ENCODE data around the gene CTNNBIP1.
"Not testable (repeated sequence)": the region's sequence is repeated elsewhere in the genome, so short reads cannot be mapped to it uniquely, and the experiment has no call there.

Gene CTNNBIP1

DNA sequence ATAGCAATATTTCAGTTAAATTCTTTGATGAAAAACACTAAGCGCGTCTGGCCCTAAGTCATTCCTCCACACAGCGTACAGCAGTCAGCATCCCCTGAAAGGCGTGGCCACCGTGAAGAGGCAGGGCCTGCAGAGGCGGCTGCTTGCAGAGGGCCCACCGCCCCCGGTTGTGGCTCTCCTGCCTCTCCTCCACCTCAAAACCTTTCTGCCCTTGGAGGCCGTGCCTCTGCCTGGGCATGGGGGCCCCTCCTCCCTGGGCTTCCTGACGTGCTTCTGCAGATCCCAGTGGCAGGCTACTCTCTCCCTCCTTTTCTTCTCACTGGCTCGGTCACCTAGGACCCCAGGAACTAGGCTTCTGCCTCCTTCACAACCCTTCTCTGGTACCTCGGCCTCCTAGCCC lies 102.5 kb downstream of the CTNNBIP1 start:
- no peak overlapping the region for H3K23ac ChIP-seq (ENCODE audit: low read length in 2 of 2)
- 83% methylated on average over 12 of the region's 12 CpGs for WGBS
- H3K4me2 ChIP-seq (ENCODE audit: low read length, poor library complexity, severe bottlenecking) = no peak overlapping the region
- H2BK15ac ChIP-seq (ENCODE audit: low read depth, poor library complexity, severe bottlenecking) = no peak overlapping the region
- no peak overlapping the region for H2AK5ac ChIP-seq (ENCODE audit: low read length, severe bottlenecking)
- DNase-seq = no peak
- H4K8ac ChIP-seq (ENCODE audit: low read length) = no peak overlapping the region
- no peak overlapping the region for H2BK5ac ChIP-seq (ENCODE audit: low read depth, low read length, poor library complexity, severe bottlenecking)
- peaks cover 0 to 7% of the 10 kb centered on the region in 2 experiments for H3K36me3 ChIP-seq (ENCODE audit: control insufficient read depth in 1 of 2, insufficient read depth in 2 of 2, low read depth in 1 of 2, low read length in 2 of 2)
- peak overlapping the region in 1 of 2 experiments; percentile 29 for H3K14ac ChIP-seq (ENCODE audit: low read length in 2 of 2)
- H3K4ac ChIP-seq (ENCODE audit: low read depth in 1 of 2, low read length in 2 of 2) = no peak overlapping the region
- H3K9me3 ChIP-seq (ENCODE audit: control insufficient read depth, low read length) = no peaks in the 10 kb centered on the region
- no peak overlapping the region for H2BK12ac ChIP-seq (ENCODE audit: low read length in 2 of 2)
- no peaks in the 10 kb centered on the region for H3K27me3 ChIP-seq (ENCODE audit: control insufficient read depth in 1 of 2, insufficient read depth in 1 of 2, low read length in 2 of 2)
- no peak overlapping the region for H3K18ac ChIP-seq (ENCODE audit: low read depth in 1 of 2, low read length in 2 of 2)
- H3K4me3 ChIP-seq (ENCODE audit: insufficient read depth in 1 of 2, low read depth in 1 of 2, low read length in 2 of 2) = no peak overlapping the region
- H3K4me1 ChIP-seq (ENCODE audit: control insufficient read depth, insufficient read depth, low read depth, low read length) = peaks cover 26% of the 10 kb centered on the region
- no peak overlapping the region for H3K9ac ChIP-seq (ENCODE audit: low read length)
- no peak overlapping the region for H3K27ac ChIP-seq (ENCODE audit: low read length, poor library complexity, severe bottlenecking)
- no peak overlapping the region for H4K91ac ChIP-seq (ENCODE audit: low read length)
- H2BK120ac ChIP-seq (ENCODE audit: low read depth, low read length) = no peak overlapping the region
- H2AFZ ChIP-seq (ENCODE audit: low read depth, low read length) = no peak overlapping the region
- H3K79me1 ChIP-seq (replicated peaks; ENCODE audit: low read length, poor library complexity, severe bottlenecking) = peaks cover 16% of the 10 kb centered on the region

DNA sequence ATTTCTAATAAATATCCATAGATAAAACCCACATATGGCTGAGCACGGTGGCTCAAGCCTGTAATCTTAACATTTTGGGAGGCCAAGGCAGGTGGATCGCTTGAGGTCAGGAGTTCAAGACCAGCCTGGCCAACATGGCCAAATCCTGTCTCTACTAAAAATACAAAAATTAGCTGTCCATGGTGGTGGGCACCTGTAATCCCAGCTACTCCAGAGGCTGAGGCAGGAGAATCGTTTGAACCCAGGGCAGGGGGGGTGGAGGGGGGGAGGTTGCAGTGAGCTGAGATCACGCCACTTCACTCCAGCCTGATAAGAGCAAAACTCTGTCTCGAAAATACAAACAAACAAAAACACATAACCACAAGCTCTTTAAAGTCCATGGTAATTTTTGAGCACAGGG lies 104.1 kb downstream of the CTNNBIP1 start:
- not testable (repeated sequence) for H3K23ac ChIP-seq (ENCODE audit: low read length in 2 of 2); H3K27ac ChIP-seq (ENCODE audit: low read length, poor library complexity, severe bottlenecking); H3K18ac ChIP-seq (ENCODE audit: low read depth in 1 of 2, low read length in 2 of 2); H2BK5ac ChIP-seq (ENCODE audit: low read depth, low read length, poor library complexity, severe bottlenecking); H3K4ac ChIP-seq (ENCODE audit: low read depth in 1 of 2, low read length in 2 of 2); H2AK5ac ChIP-seq (ENCODE audit: low read length, severe bottlenecking); H3K9me3 ChIP-seq (ENCODE audit: control insufficient read depth, low read length); H3K36me3 ChIP-seq (ENCODE audit: control insufficient read depth in 1 of 2, insufficient read depth in 2 of 2, low read depth in 1 of 2, low read length in 2 of 2); DNase-seq; H2BK15ac ChIP-seq (ENCODE audit: low read depth, poor library complexity, severe bottlenecking); H3K27me3 ChIP-seq (ENCODE audit: control insufficient read depth in 1 of 2, insufficient read depth in 1 of 2, low read length in 2 of 2); H3K4me2 ChIP-seq (ENCODE audit: low read length, poor library complexity, severe bottlenecking); H4K8ac ChIP-seq (ENCODE audit: low read length); H3K4me3 ChIP-seq (ENCODE audit: insufficient read depth in 1 of 2, low read depth in 1 of 2, low read length in 2 of 2); H3K14ac ChIP-seq (ENCODE audit: low read length in 2 of 2); H2BK12ac ChIP-seq (ENCODE audit: low read length in 2 of 2); H2AFZ ChIP-seq (ENCODE audit: low read depth, low read length); H4K91ac ChIP-seq (ENCODE audit: low read length); H2BK120ac ChIP-seq (ENCODE audit: low read depth, low read length); H3K9ac ChIP-seq (ENCODE audit: low read length)
- WGBS = 75% methylated on average over 4 of the region's 5 CpGs
- peaks cover 26% of the 10 kb centered on the region for H3K4me1 ChIP-seq (ENCODE audit: control insufficient read depth, insufficient read depth, low read depth, low read length)
- peaks cover 14% of the 10 kb centered on the region for H3K79me1 ChIP-seq (replicated peaks; ENCODE audit: low read length, poor library complexity, severe bottlenecking)

DNA sequence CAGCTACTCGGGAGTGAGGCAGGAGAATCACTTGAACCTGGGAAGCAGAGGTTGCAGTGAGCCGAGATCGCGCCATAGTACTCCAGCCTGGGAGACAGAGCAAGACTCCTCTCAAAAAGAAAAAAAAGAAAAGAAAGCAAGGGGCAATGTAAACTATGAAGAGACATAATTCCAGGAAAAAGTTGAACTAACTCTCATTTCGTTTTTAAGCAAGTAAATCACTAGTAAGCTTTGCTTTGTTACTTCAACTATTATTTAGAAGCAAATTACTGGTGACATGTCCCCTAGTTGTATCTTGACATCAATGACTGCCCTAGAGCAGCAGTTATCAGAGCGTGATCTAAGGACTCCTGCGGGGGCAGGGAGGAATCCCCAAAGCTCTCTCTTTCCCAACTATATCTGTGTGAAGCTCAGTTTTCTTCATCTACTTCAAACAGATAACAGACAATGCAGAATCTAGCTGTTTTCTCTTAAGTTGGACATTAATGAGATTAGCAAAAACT lies 105.0 kb downstream of the CTNNBIP1 start:
- no peak overlapping the region for H4K8ac ChIP-seq (ENCODE audit: low read length)
- H3K9ac ChIP-seq (ENCODE audit: low read length) = no peak overlapping the region
- H3K4me2 ChIP-seq (ENCODE audit: low read length, poor library complexity, severe bottlenecking) = no peak overlapping the region
- no peak overlapping the region for H3K14ac ChIP-seq (ENCODE audit: low read length in 2 of 2)
- 73% methylated on average over 7 of the region's 7 CpGs for WGBS
- H3K27me3 ChIP-seq (ENCODE audit: control insufficient read depth in 1 of 2, insufficient read depth in 1 of 2, low read length in 2 of 2) = no peaks in the 10 kb centered on the region
- peaks cover 0 to 7% of the 10 kb centered on the region in 2 experiments for H3K36me3 ChIP-seq (ENCODE audit: control insufficient read depth in 1 of 2, insufficient read depth in 2 of 2, low read depth in 1 of 2, low read length in 2 of 2)
- no peak overlapping the region for H3K4me3 ChIP-seq (ENCODE audit: insufficient read depth in 1 of 2, low read depth in 1 of 2, low read length in 2 of 2)
- H2AK5ac ChIP-seq (ENCODE audit: low read length, severe bottlenecking) = no peak overlapping the region
- H3K23ac ChIP-seq (ENCODE audit: low read length in 2 of 2) = no peak overlapping the region
- no peak overlapping the region for H3K18ac ChIP-seq (ENCODE audit: low read depth in 1 of 2, low read length in 2 of 2)
- no peak overlapping the region for H2BK120ac ChIP-seq (ENCODE audit: low read depth, low read length)
- no peak overlapping the region for H2BK15ac ChIP-seq (ENCODE audit: low read depth, poor library complexity, severe bottlenecking)
- DNase-seq = no peak
- no peak overlapping the region for H3K4ac ChIP-seq (ENCODE audit: low read depth in 1 of 2, low read length in 2 of 2)
- H4K91ac ChIP-seq (ENCODE audit: low read length) = no peak overlapping the region
- no peak overlapping the region for H2BK12ac ChIP-seq (ENCODE audit: low read length in 2 of 2)
- H2AFZ ChIP-seq (ENCODE audit: low read depth, low read length) = no peak overlapping the region
- no peak overlapping the region for H3K27ac ChIP-seq (ENCODE audit: low read length, poor library complexity, severe bottlenecking)
- H3K4me1 ChIP-seq (ENCODE audit: control insufficient read depth, insufficient read depth, low read depth, low read length) = peaks cover 26% of the 10 kb centered on the region
- peaks cover 14% of the 10 kb centered on the region for H3K79me1 ChIP-seq (replicated peaks; ENCODE audit: low read length, poor library complexity, severe bottlenecking)
- H3K9me3 ChIP-seq (ENCODE audit: control insufficient read depth, low read length) = no peaks in the 10 kb centered on the region
- H2BK5ac ChIP-seq (ENCODE audit: low read depth, low read length, poor library complexity, severe bottlenecking) = no peak overlapping the region

DNA sequence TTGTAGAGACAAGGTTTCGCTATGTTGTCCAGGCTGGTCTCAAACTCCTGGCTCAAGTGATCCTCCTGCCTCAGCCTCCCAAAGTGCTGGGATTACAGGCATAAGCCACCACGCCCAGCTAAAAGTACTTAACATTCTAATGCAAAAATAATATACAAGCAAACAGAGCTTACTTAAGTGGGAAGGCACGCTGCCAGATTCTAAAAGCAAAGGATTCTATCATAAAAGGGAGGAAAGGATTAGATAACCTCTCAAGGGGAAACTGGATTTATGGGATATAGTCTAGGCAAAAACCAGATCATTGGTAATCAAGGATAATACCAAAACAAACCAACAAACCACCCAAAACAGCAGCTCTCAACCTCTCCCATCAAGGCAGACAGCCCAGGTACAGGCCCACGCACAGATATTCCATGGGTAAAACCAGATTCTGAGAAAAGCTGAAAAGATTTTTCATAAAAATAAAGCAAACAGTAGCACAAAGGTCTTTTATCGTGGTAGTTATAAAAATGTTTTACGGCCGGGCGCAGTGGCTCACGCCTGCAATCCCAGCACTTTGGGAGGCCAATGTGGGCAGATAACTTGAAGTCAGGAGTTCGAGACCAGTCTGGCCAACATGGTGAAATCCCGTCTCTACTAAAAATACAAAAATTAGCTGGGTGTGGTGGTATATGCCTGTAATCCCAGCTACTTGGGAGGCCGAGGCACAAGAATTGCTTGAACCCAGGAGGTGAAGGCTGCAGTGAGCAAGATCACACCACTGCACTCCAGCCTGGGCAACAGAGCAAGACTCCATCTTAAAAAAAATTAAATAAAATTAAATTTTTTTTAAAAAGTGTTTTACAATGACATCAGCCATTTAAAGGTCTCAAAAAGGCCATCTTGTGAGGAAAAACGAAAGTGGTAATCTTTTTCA lies 106.8 kb downstream of the CTNNBIP1 start:
- WGBS = 94% methylated on average over 9 of the region's 13 CpGs
- not testable (repeated sequence) for H3K4me2 ChIP-seq (ENCODE audit: low read length, poor library complexity, severe bottlenecking)

More for the DNA sequence above, 106.8 kb downstream of the CTNNBIP1 start:
- H3K14ac ChIP-seq (ENCODE audit: low read length in 2 of 2); H3K27ac ChIP-seq (ENCODE audit: low read length, poor library complexity, severe bottlenecking); H4K91ac ChIP-seq (ENCODE audit: low read length); H2BK5ac ChIP-seq (ENCODE audit: low read depth, low read length, poor library complexity, severe bottlenecking); H3K4me3 ChIP-seq (ENCODE audit: insufficient read depth in 1 of 2, low read depth in 1 of 2, low read length in 2 of 2); DNase-seq; H3K9ac ChIP-seq (ENCODE audit: low read length); H2AK5ac ChIP-seq (ENCODE audit: low read length, severe bottlenecking); H2BK120ac ChIP-seq (ENCODE audit: low read depth, low read length); H3K27me3 ChIP-seq (ENCODE audit: control insufficient read depth in 1 of 2, insufficient read depth in 1 of 2, low read length in 2 of 2); H2AFZ ChIP-seq (ENCODE audit: low read depth, low read length); H3K4ac ChIP-seq (ENCODE audit: low read depth in 1 of 2, low read length in 2 of 2); H3K9me3 ChIP-seq (ENCODE audit: control insufficient read depth, low read length); H3K18ac ChIP-seq (ENCODE audit: low read depth in 1 of 2, low read length in 2 of 2); H4K8ac ChIP-seq (ENCODE audit: low read length); H2BK15ac ChIP-seq (ENCODE audit: low read depth, poor library complexity, severe bottlenecking); H3K36me3 ChIP-seq (ENCODE audit: control insufficient read depth in 1 of 2, insufficient read depth in 2 of 2, low read depth in 1 of 2, low read length in 2 of 2); H3K23ac ChIP-seq (ENCODE audit: low read length in 2 of 2); H2BK12ac ChIP-seq (ENCODE audit: low read length in 2 of 2): not testable (repeated sequence)
- peaks cover 15% of the 10 kb centered on the region for H3K79me1 ChIP-seq (replicated peaks; ENCODE audit: low read length, poor library complexity, severe bottlenecking)
- H3K4me1 ChIP-seq (ENCODE audit: control insufficient read depth, insufficient read depth, low read depth, low read length) = peaks cover 19% of the 10 kb centered on the region
